ENCODE results near the gene BRSK2. TPM values are rescaled to one million over a fixed set of nuclear protein-coding genes. Genes with fewer than 3 reads are reported as not detected.
"Not testable (repeated sequence)": the region's sequence is repeated elsewhere in the genome, so short reads cannot be mapped to it uniquely, and the experiment has no call there.

Gene BRSK2
- total RNA-seq, 1 donor from 2014 or later = 0.62 TPM

DNA sequence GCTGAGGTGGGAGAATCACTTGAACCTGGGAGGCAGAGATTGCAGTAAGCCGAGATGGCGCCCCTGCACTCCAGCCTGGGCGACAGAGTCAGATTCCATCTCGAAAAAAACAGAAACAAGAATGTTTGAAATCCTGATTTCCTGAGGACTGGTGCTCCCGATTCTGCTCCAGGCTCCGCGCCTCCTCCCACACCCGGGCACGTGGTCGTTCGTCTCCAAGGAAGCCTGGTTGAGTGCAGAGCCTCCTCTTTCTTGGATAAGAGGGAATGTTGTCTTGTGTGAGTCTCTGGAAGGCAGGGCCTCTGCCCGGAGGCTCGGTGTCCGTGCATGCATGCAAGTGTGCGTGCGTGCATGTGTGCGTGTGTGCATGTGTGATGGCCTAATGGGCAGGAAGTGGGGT lies 30.1 kb downstream of the BRSK2 start:
- TF ChIP-seq, protein P1, sequence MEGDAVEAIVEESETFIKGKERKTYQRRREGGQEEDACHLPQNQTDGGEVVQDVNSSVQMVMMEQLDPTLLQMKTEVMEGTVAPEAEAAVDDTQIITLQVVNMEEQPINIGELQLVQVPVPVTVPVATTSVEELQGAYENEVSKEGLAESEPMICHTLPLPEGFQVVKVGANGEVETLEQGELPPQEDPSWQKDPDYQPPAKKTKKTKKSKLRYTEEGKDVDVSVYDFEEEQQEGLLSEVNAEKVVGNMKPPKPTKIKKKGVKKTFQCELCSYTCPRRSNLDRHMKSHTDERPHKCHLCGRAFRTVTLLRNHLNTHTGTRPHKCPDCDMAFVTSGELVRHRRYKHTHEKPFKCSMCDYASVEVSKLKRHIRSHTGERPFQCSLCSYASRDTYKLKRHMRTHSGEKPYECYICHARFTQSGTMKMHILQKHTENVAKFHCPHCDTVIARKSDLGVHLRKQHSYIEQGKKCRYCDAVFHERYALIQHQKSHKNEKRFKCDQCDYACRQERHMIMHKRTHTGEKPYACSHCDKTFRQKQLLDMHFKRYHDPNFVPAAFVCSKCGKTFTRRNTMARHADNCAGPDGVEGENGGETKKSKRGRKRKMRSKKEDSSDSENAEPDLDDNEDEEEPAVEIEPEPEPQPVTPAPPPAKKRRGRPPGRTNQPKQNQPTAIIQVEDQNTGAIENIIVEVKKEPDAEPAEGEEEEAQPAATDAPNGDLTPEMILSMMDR (IDR thresholded peaks at IDR 0.05) = no peak
- H3K27ac ChIP-seq = no peak overlapping the region
- H3K36me3 ChIP-seq = no peaks in the 10 kb centered on the region
- intact Hi-C loops (cut with DNase I) = no loop called here
- H3K4me3 ChIP-seq = no peak overlapping the region
- peaks cover 24% of the 10 kb centered on the region for H3K9me3 ChIP-seq
- DNase-seq (no peak), ATAC-seq (no peak)
- H3K4me1 ChIP-seq = no peaks in the 10 kb centered on the region
- peaks cover 9% of the 10 kb centered on the region for H3K27me3 ChIP-seq (ENCODE audit: low read depth)

GRCh38 chr11:1421291-1421690 lies 31.6 kb downstream of the BRSK2 start:
- intact Hi-C loops (cut with DNase I) = no loop called here
- ATAC-seq = no peak
- H3K36me3 ChIP-seq = no peaks in the 10 kb centered on the region
- no peak overlapping the region for H3K4me3 ChIP-seq
- H3K9me3 ChIP-seq = peaks cover 24% of the 10 kb centered on the region
- peaks cover 15% of the 10 kb centered on the region for H3K27me3 ChIP-seq (ENCODE audit: low read depth)
- DNase-seq = no peak
- H3K4me1 ChIP-seq = no peaks in the 10 kb centered on the region
- no peak overlapping the region for H3K27ac ChIP-seq
- TF ChIP-seq, protein P1 (IDR thresholded peaks at IDR 0.05) = no peak

GRCh38 chr11:1422481-1422880 lies 32.7 kb downstream of the BRSK2 start:
- H3K27me3 ChIP-seq (ENCODE audit: low read depth) = peaks cover 23% of the 10 kb centered on the region
- H3K4me3 ChIP-seq = no peak overlapping the region
- no peaks in the 10 kb centered on the region for H3K36me3 ChIP-seq
- TF ChIP-seq, protein P1 (IDR thresholded peaks at IDR 0.05) = no peak
- H3K9me3 ChIP-seq = peaks cover 13% of the 10 kb centered on the region
- intact Hi-C loops (cut with DNase I) = no loop called here
- no peak overlapping the region for H3K27ac ChIP-seq
- ATAC-seq (no peak), DNase-seq (no peak)
- no peaks in the 10 kb centered on the region for H3K4me1 ChIP-seq

- DNase-seq (no peak), ATAC-seq (no peak)
- H3K4me1 ChIP-seq = no peaks in the 10 kb centered on the region
- intact Hi-C loops (cut with DNase I) = no loop called here
- H3K27ac ChIP-seq = no peak overlapping the region
- TF ChIP-seq, protein P1 (IDR thresholded peaks at IDR 0.05) = no peak
- H3K9me3 ChIP-seq = peaks cover 13% of the 10 kb centered on the region
- H3K27me3 ChIP-seq (ENCODE audit: low read depth) = peaks cover 23% of the 10 kb centered on the region
- H3K4me3 ChIP-seq = no peak overlapping the region
- H3K36me3 ChIP-seq = no peaks in the 10 kb centered on the region
Observed at GRCh38 chr11:1422981-1423380, 33.2 kb downstream of the BRSK2 start.

DNA sequence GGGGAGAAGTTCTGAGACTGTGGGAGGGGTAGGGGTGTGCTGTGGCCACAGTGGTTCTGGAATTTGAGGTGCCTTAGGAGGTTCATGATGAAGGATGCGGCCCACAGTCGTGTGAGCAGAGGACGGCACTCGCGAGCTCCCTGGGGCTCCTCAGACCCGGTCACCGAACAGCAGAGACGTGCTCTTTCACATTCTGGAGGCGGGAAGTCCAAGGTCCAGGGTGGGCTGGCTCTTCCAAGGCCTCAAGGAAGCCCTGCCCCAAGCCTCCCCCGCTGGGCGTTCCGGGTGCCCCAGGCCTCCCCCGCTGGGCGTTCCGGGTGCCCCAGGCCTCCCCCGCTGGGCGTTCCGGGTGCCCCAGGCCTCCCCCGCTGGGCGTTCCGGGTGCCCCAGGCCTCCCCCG lies 33.7 kb downstream of the BRSK2 start:
- H3K4me1 ChIP-seq; DNase-seq; intact Hi-C loops (cut with DNase I); ATAC-seq; H3K4me3 ChIP-seq; H3K27ac ChIP-seq; H3K36me3 ChIP-seq: not testable (repeated sequence)
- Histone ChIP-seq H3K9me3 (peaks cover 13% of the 10 kb centered on the region), H3K27me3 (ENCODE audit: low read depth) (peaks cover 23% of the 10 kb centered on the region)

- no peaks in the 10 kb centered on the region for H3K4me1 ChIP-seq
- H3K9me3 ChIP-seq = no peaks in the 10 kb centered on the region
- no peak overlapping the region for H3K4me3 ChIP-seq
- no peak overlapping the region for H3K27ac ChIP-seq
- no peaks in the 10 kb centered on the region for H3K36me3 ChIP-seq
- ATAC-seq (no peak), DNase-seq (no peak)
- intact Hi-C loops (cut with DNase I) = no loop called here
- H3K27me3 ChIP-seq (ENCODE audit: low read depth) = peaks cover 23% of the 10 kb centered on the region
- TF ChIP-seq, protein P1 (IDR thresholded peaks at IDR 0.05) = no peak
Observed at GRCh38 chr11:1425006-1425405, 35.3 kb downstream of the BRSK2 start.
